Measurements from ENCODE around the gene HEATR5B. TPM values are rescaled to one million over a fixed set of nuclear protein-coding genes. Genes with fewer than 3 reads are reported as not detected.
"Not testable (repeated sequence)": the region's sequence is repeated elsewhere in the genome, so short reads cannot be mapped to it uniquely, and the experiment has no call there.

The HEATR5B gene
- total RNA-seq, 1 donor from 2014 or later: 25.7 TPM

- intact Hi-C loops (cut with DNase I): no loop called here
- no peak for ATAC-seq
- DNase-seq (ENCODE audit: low spot score): no peak
Measured at GRCh38 chr2:37000318-37000717, 83.9 kb downstream of the HEATR5B start.

- ATAC-seq; intact Hi-C loops (cut with DNase I); DNase-seq (ENCODE audit: low spot score): not testable (repeated sequence)
Measured at GRCh38 chr2:36999416-36999815, 84.8 kb downstream of the HEATR5B start.

- DNase-seq (ENCODE audit: low spot score) (no peak), ATAC-seq (no peak)
- intact Hi-C loops (cut with DNase I): no loop called here
Measured at GRCh38 chr2:36993841-36994620, 90.1 kb downstream of the HEATR5B start.

DNA sequence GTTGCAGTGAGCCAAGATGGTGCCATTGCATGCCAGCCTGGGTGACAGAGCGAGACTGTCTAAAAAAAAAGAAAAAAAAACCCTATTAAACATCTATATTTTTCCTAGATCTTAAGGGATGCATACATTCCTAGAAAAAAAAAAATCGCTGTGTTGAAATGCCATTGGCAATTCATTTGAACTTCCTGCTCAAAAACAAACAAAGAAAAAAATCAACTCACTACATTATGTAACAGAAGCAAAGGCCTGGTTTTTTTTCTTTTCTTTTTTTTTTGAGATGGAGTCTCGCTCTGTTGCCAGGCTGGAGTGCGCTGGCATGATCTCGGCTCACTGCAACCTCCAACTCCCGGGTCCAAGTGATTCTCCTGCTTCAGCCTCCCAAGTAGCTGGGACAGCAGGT, 96.2 kb downstream of the HEATR5B start:
- ATAC-seq (no peak), DNase-seq (ENCODE audit: low spot score) (no peak)
- intact Hi-C loops (cut with DNase I): no loop called here

GRCh38 chr2:36982467-36982866, 101.7 kb downstream of the HEATR5B start:
- ATAC-seq (no peak), DNase-seq (ENCODE audit: low spot score) (no peak)
- intact Hi-C loops (cut with DNase I): no loop called here

GRCh38 chr2:36981911-36982310, 102.3 kb downstream of the HEATR5B start:
- ATAC-seq (no peak), DNase-seq (ENCODE audit: low spot score) (no peak)
- intact Hi-C loops (cut with DNase I): no loop called here

- ATAC-seq; intact Hi-C loops (cut with DNase I); DNase-seq (ENCODE audit: low spot score): not testable (repeated sequence)
Measured at GRCh38 chr2:36979007-36979406, 105.2 kb downstream of the HEATR5B start.

DNA sequence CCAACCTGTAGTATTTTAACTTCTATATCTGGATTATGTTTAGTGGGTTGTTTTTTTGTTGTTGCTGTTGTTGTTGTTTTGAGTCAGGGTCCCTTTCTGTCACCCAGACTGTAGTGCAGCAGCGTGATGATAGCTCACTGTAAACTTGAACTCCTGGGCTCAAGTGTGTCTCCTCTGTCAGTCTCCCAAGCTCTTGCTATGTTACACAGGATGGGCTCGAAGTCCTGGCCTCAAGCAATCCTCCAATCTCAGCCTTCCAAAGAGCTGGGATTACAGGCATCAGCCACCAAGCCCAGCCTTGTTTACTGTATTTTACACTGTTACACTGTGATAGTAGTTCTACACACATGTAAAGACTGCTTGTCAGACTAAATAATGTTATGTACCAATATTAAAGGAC, 108.1 kb downstream of the HEATR5B start:
- intact Hi-C loops (cut with DNase I): no loop called here
- no peak for ATAC-seq
- DNase-seq (ENCODE audit: low spot score): no peak

DNA sequence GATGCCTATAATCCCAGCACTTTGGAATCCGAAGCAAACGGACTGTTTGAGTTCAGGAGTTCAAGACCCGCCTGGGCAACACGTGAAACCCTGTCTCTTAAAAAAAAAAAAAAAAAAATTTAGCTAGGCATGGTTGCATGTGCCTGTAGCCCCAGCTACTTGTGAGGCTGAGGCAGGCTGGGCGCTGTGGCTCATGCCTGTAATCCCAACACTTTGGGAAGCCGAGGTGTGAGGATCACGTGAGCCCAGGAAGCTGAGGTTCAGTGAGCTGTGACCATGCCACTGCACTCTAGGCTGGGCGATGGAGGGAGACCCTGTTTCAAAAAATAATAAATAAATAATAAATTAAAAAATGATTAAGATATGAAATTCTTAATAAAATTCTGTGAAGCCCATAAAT, 108.9 kb downstream of the HEATR5B start:
- DNase-seq (ENCODE audit: low spot score) (no peak), ATAC-seq (no peak)
- intact Hi-C loops (cut with DNase I): no loop called here

DNA sequence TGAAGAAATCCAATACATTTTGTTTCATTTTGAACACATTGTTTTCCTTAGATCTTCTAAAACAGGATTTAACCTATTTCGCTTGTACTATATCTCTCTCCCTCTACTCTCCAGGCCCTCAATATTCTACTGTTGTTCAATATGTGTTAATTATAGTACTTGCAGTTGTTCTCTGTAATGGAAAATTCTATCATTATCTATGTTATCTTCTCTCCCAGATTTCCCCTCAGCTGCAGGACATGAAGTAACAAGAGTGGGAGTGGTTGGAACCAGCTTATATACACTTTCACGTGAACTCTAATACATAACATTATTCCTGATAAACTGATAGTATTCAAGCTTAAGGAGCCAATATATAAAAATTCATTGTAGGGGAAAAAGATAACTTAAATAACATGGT, 110.9 kb downstream of the HEATR5B start:
- DNase-seq (ENCODE audit: low spot score) (no peak), ATAC-seq (no peak)
- intact Hi-C loops (cut with DNase I): no loop called here

DNA sequence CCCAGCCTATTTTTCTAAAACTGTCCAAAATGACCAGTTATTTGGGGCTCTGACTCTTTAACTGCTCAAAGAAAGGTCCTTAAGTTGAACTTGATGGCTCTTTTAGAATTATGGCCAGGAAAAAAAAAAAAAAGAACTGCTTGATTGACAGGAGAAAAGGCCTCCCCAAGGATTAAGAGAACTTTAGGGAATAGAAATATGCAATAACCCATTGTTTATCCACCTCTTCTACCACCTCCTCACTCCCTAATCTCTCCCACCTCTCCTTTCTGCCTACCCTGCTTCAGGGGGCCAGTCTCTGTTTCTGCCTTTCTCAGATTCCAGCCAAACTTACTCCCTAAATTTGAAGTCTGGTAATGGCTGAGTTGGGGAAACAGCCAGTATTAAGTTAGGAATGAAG, 112.2 kb downstream of the HEATR5B start:
- intact Hi-C loops (cut with DNase I): no loop called here
- DNase-seq (ENCODE audit: low spot score): no peak

DNA sequence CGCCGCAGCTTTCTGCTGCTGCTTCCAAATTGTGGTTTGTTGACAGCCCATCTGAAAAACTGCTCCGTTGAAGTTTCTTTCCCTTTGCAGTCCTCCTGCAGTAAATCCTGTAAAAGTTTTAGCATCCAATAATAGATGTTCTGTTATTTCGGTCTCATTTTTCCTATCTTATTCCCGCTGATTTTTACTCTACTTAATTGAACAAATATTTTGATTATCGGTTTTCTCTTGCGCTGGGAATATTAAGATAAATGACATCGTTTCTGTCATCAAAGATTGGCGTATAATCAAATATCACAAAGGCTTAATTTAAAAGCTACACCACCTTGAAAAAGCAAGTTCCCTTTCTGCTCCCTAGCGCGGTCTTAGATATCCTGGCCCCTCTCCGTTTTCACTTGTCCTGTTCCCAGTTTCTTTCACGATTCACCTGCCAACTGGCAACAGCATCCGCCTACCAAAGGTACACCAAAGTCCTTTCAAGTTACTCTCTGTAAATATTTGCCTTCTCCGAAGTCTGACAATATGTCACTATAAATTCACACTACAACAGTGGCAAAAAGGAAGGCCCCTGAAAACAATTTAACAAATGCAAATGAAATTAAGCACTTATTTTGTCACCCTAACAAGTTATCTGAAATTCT, 116.8 kb downstream of the HEATR5B start:
- DNase-seq (ENCODE audit: low spot score) (no peak), ATAC-seq (no peak)
- intact Hi-C loops (cut with DNase I): no loop called here

More for the DNA sequence above, 112.2 kb downstream of the HEATR5B start:
- no peak for ATAC-seq

- peak; percentile 97 for DNase-seq (ENCODE audit: low spot score)
- peak; percentile 99 for ATAC-seq
- intact Hi-C loops (cut with DNase I): no loop called here
Measured at GRCh38 chr2:36966370-36967235, 117.6 kb downstream of the HEATR5B start, which contains the start of gene STRN. STRN (minus strand) TSS chr2:36966536; CDS start chr2:36966463, 73 bp downstream.

DNA sequence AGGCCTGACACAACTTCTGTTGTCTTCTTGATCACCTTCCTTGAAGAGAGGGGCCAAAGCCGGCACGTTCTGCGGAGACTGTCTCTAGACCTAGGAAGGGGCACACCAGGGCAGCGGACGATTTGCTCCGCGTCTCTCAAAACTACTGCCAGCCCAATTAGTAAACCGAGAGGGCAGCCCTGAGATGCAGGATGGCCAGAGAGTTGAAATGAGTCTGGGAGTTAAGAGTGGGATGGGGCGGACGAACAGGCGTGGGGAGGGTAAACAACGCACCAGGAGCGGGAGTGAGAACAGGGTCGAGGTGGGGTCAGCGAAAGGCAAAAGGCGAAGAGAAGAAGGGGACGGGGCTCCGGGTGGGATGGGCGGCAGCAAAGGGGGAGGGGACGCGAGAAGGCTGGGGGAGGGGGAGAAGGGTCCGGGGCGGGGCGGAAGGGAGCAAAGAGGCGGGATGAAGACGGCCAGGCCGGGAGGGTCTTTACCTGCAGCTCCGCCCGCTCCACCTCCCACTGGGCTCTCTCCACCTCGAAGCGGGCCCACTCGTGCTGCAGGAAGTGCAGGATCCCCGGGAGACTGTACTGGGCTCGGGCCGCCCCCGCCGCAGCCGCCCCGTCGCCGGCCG, 118.3 kb downstream of the HEATR5B start:
- peak; percentile 35 for ATAC-seq
- DNase-seq (ENCODE audit: low spot score): peak; percentile 77
- intact Hi-C loops (cut with DNase I): no loop called here

GRCh38 chr2:36965206-36965605, 119.0 kb downstream of the HEATR5B start:
- intact Hi-C loops (cut with DNase I): no loop called here
- ATAC-seq: no peak
- DNase-seq (ENCODE audit: low spot score): no peak

DNA sequence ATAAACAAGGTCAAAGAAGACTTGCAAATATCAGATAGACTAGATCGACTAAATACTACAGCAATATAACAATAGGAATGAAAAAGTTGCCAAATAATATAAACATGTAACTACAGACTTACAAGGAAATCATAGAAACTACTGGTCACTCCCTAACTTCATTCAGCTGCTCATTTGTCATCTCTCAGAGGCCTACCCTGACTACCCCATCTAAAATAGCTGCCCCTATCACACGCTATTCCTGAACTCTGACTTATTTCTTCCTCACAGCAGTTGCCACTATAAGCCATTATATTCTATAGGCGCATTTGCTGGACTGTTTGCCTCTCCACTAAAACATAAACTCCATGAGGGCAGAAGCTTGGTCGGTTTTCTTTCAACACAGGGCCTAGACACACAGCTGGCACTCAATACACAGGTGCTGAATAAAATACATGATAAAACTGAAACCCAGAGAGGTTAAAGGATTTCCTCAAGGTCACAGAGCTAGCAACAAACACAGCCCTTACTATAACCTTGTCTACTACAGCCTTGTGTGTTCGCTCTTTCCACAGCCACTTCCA, 119.6 kb downstream of the HEATR5B start:
- DNase-seq (ENCODE audit: low spot score) (no peak), ATAC-seq (no peak)
- intact Hi-C loops (cut with DNase I): no loop called here

GRCh38 chr2:36963734-36964133, 120.4 kb downstream of the HEATR5B start:
- ATAC-seq (no peak), DNase-seq (ENCODE audit: low spot score) (no peak)
- intact Hi-C loops (cut with DNase I): no loop called here

- no peak for ATAC-seq
- intact Hi-C loops (cut with DNase I): no loop called here
- no peak for DNase-seq (ENCODE audit: low spot score)
Measured at GRCh38 chr2:36963106-36963505, 121.1 kb downstream of the HEATR5B start.

- intact Hi-C loops (cut with DNase I): no loop called here
- no peak for DNase-seq (ENCODE audit: low spot score)
- no peak for ATAC-seq
Measured at GRCh38 chr2:36960773-36961172, 123.4 kb downstream of the HEATR5B start.

All from sciatic nerve (tissue), 2 donors.